ENCODE measurements around the gene FMN1.

FMN1 gene

GRCh38 chr15:33157371-33158037 is 37.0 kb downstream of the FMN1 start:
- TF ChIP-seq, protein P1, sequence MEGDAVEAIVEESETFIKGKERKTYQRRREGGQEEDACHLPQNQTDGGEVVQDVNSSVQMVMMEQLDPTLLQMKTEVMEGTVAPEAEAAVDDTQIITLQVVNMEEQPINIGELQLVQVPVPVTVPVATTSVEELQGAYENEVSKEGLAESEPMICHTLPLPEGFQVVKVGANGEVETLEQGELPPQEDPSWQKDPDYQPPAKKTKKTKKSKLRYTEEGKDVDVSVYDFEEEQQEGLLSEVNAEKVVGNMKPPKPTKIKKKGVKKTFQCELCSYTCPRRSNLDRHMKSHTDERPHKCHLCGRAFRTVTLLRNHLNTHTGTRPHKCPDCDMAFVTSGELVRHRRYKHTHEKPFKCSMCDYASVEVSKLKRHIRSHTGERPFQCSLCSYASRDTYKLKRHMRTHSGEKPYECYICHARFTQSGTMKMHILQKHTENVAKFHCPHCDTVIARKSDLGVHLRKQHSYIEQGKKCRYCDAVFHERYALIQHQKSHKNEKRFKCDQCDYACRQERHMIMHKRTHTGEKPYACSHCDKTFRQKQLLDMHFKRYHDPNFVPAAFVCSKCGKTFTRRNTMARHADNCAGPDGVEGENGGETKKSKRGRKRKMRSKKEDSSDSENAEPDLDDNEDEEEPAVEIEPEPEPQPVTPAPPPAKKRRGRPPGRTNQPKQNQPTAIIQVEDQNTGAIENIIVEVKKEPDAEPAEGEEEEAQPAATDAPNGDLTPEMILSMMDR (IDR thresholded peaks at IDR 0.05; ENCODE audit: insufficient read depth, low read depth, low read length, missing control alignments), result no peak
- no peak for DNase-seq (ENCODE audit: low read depth)
- no peak overlapping the region for H3K4me3 ChIP-seq (ENCODE audit: low read length)

DNA sequence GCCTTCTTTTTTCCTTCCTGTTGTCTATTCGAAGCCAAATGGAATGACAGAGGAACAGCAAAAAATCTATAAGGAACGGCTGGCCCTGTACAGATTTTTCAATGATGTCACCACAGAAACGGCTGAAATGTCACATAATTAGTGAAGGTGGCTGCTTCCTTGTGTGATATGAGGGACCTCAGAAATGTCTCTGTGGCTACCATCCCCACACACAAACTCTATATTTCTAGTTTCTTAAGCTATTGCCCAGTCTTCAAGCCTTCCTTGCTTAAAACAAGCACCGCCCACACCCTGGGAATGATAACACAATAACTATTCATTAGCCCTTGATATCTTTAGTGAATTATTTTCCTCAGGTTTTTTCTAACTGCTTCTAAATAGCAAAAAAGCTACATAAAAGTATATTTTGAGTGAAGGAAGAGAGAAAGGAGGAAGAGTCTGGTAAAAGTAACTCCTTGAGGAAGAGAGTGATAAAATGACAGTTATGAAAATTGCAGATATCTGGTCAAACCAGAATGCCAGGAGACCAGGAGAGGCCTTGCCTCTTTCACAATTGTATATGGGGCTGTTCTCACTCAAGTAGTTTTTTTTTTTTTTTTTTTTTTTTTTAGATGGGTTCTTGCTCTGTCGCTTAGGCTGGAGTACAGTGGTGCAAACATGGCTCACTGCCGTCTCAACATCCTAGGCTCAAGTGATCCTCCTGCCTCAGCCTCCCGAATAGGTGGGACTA is 38.7 kb downstream of the FMN1 start:
- TF ChIP-seq, protein P1 (IDR thresholded peaks at IDR 0.05; ENCODE audit: insufficient read depth, low read depth, low read length, missing control alignments), result no peak
- DNase-seq (ENCODE audit: low read depth), result peak; percentile 21
- H3K4me3 ChIP-seq (ENCODE audit: low read length), result no peak overlapping the region

DNA sequence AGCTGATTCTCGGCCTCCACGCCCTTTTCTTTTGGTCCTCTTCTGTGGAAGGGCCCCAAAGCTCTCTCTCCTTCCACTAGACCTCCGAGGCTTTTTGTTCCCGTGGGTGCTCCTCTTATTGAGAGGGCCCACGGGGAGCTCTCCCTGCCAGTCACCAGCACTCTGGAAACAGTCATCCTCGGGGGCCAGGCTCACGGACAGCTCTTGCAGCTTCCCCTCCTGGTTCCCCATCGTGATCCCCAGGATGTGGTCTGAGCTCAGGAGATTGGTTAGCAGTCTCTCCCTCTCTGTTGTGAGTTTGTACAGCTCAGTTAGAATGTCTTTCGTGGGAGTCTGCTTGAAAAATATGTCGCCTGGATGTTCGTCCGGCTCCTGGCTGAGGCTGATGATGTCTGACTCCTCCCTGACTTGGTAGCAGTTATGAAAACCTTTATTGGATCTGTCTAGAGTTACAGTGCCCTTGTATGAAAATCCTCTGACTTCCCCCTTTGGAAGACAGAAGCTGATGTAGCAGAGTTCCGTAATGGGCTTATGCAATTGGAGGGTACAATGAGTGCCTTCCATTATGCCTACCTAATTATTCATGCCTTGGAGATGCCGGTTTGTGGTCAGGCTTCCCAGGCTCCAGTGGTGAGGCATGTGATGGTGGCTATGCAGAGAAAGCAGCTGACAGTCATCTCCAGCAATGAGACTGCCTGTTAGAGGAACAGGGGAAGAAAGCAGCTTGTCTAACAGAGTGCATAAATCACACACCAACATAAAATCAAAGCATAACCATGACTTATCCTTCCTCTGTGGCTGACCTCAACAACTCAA is 40.0 kb downstream of the FMN1 start:
- peak; percentile 54 for DNase-seq (ENCODE audit: low read depth)
- H3K4me3 ChIP-seq (ENCODE audit: low read length), result no peak overlapping the region
- TF ChIP-seq, protein P1 (IDR thresholded peaks at IDR 0.05; ENCODE audit: insufficient read depth, low read depth, low read length, missing control alignments), result no peak

DNA sequence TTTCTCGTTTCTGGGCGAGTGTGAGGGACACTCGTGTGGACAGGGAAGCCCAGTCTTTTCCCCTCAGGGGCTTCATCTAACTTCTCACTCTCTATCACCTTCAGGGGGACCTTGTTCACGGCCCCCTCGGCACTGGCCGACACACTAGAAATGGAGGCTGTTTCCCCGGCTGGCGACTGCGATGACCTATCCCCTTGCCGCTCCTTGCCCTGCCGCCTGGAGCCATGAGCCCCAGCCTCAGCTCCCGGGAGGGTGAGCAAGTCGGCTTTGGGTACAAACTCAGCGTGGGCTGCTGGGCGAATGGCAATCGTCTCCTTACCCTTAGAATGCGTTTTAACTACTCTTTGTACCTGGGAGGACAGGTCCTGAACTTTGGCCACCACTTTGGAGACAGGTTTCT is 41.0 kb downstream of the FMN1 start:
- H3K4me3 ChIP-seq (ENCODE audit: low read length), result no peak overlapping the region
- TF ChIP-seq, protein P1 (IDR thresholded peaks at IDR 0.05; ENCODE audit: insufficient read depth, low read depth, low read length, missing control alignments), result no peak
- DNase-seq (ENCODE audit: low read depth), result no peak

- H3K4me3 ChIP-seq (ENCODE audit: low read length), result no peak overlapping the region
- DNase-seq (ENCODE audit: low read depth), result peak; percentile 47
- TF ChIP-seq, protein P1 (IDR thresholded peaks at IDR 0.05; ENCODE audit: insufficient read depth, low read depth, low read length, missing control alignments), result no peak
Measured at GRCh38 chr15:33152502-33153109, 41.9 kb downstream of the FMN1 start.

GRCh38 chr15:33150971-33151370 is 43.5 kb downstream of the FMN1 start:
- no peak overlapping the region for H3K4me3 ChIP-seq (ENCODE audit: low read length)
- no peak for DNase-seq (ENCODE audit: low read depth)
- TF ChIP-seq, protein P1 (IDR thresholded peaks at IDR 0.05; ENCODE audit: insufficient read depth, low read depth, low read length, missing control alignments), result no peak

Data from epithelial cell of esophagus (primary cell).